Pancreas (tissue), 10 donors: ENCODE measurements around the gene HLA-B. TPM values are rescaled to one million over a fixed set of nuclear protein-coding genes. Genes with fewer than 3 reads are reported as not detected.
"Not testable (repeated sequence)": the region's sequence is repeated elsewhere in the genome, so short reads cannot be mapped to it uniquely, and the experiment has no call there.

Experiments used
- ATAC-seq, 4 donors: fragments of 200-7000 bp; cut with Tn5 transposase; one replicate each; pipeline versions ENCODE4 v1.8.0 to v1.9.1; 2020; ENCODE audit warnings: mild to moderate bottlenecking in 4 of 4, moderate library complexity in 4 of 4
- DNase-seq, 6 donors: peaks; one replicate each; pipeline ENCODE4 v3.0.0-alpha.2; 2020
- FAIRE-seq: peaks from 2 replicates; lab custom pipeline; 2012; peaks lifted over from hg19 to GRCh38; lab: Jason Lieb, UNC
- H3K27ac ChIP-seq, 4 donors: fragments of 200-600 bp; sonication (generic); 1 replicate in 3 of 4; 2 replicates in 1 of 4; pipeline versions ENCODE4 v1.5.0 to v1.8.0; 2020
- H3K27me3 ChIP-seq, 4 donors: fragments of 200-600 bp; one replicate each; pipeline ENCODE4 v1.8.0; 2021
- H3K36me3 ChIP-seq, 3 donors: fragments of 200-600 bp; sonication (generic) in 1 of 3; one replicate each; pipeline versions ENCODE4 v1.5.0 to v1.8.0; 2020 to 2021
- H3K4me1 ChIP-seq, 3 donors: fragments of 200-600 bp; one replicate each; pipeline ENCODE4 v1.8.0; 2021
- H3K4me3 ChIP-seq, 4 donors: fragments of 200-600 bp; sonication (generic) in 2 of 4; one replicate each; pipeline versions ENCODE4 v1.5.0 to v1.8.0; 2020 to 2021
- H3K9me3 ChIP-seq, 4 donors: fragments of 200-600 bp; one replicate each; pipeline ENCODE4 v1.8.0; 2021
- CTCF ChIP-seq, 4 donors: fragments of 200-600 bp; sonication (generic) in 3 of 4; IDR thresholded peaks; one replicate each; pipeline versions ENCODE4 v1.5.0 to v1.8.0; 2021; ENCODE audit warnings: antibody characterized with exemption in 4 of 4
- WGBS, 2 donors: extraction: QIAGEN DNeasy Blood & Tissue Kit; methylation state at CpG; one replicate each; pipeline ENCODE4 v1.1.7; 2013; 5-methylcytosine and 5-hydroxymethylcytosine counted together
- intact Hi-C, 3 donors: fragments of 100-400 bp; cut with DNase I; formaldehyde crosslinking; loops; one replicate each; pipeline versions ENCODE4 v1.11.1 to v1.14.2; 2022
- polyA plus RNA-seq, 2 donors: library from polyadenylated mRNA; stranded (reverse); fragments of 200-250 nt; gene quantifications; one replicate each; pipeline ENCODE4 v1.2.3, GENCODE V29; 2013
- total RNA-seq, 6 donors: library from RNA; stranded (reverse); fragmentation: NEBNext Ultra II Directional in 4 of 6; extraction: Animal tissue kit (Norgen Biotek cat#: 25700) in 4 of 6; gene quantifications; one replicate each; pipeline versions ENCODE4 v1.2.1 to v1.2.4, GENCODE V29; 2021 to 2023
- donor health status: healthy with polysubstance abuse.
- donor health status: DM: no; HTN: no; CAD: no; lungs with moderate emphysema.
- donor health status: DM: no; HTN: no; CAD: no.
- donor health status: control.
- donor health status: control.
- donor health status: Bipolar disorder and iron deficiency.
- donor health status: DM: yes; HTN: yes; CAD: no.
- donor health status: DM: no; HTN: no; CAD: no.
- donor health status: DM: no; HTN: no; CAD: no.
- donor health status: DM: yes; HTN: yes; CAD: no.

HLA-B gene
- 1,000 to 10,000 TPM in 1 of 6 donors, 100 to 1,000 TPM in 5; 141 to 1,089 (median 229) TPM for total RNA-seq
- polyA plus RNA-seq, result 100 to 1,000 TPM; 269 to 373 TPM

- intact Hi-C loops, result loop anchor here in 1 of 3 donors (10.0 kb wide), 1 partner anchor 72 kb away; no protein-coding TSS in a partner anchor
- H3K27me3 ChIP-seq, result no peaks in the 10 kb centered on the region
- H3K9me3 ChIP-seq, result no peaks in the 10 kb centered on the region
- TF ChIP-seq CTCF (IDR thresholded peaks at IDR 0.05), result no peak
- H3K36me3 ChIP-seq, result no peaks in the 10 kb centered on the region
- peak within 1 kb of the TSS; percentile 5 to 51 (median 49) for H3K4me3 ChIP-seq
- peaks cover 0 to 6% (median 0%) of the 10 kb centered on the region in 3 donors for H3K4me1 ChIP-seq
- FAIRE-seq (no peak), DNase-seq (peak; percentile 44 to 87 (median 76)), ATAC-seq (peak; percentile 92 to 97 (median 95))
- H3K27ac ChIP-seq, result peak within 1 kb of the TSS; percentile 56 to 82 (median 64)
- WGBS, 2 donors, result 0% methylated on average over 21 to 39 of the region's 39 CpGs
These were observed at the start of gene HLA-B for GRCh38 chr6:31356946-31357466. Gene HLA-B, minus strand, starts transcription at chr6:31357179. Its CDS starts 21 bp downstream, at chr6:31357158.

GRCh38 chr6:31405996-31406395, 49.0 kb upstream of the HLA-B start:
- ATAC-seq (no peak), DNase-seq (no peak), FAIRE-seq (no peak)
- intact Hi-C loops, result no loop called here
- Histone ChIP-seq H3K36me3 (no peaks in the 10 kb centered on the region), H3K4me3 (no peak overlapping the region), H3K9me3 (no peaks in the 10 kb centered on the region), H3K27me3 (no peaks in the 10 kb centered on the region), H3K27ac (no peak overlapping the region), H3K4me1 (peaks cover 7 to 16% (median 7%) of the 10 kb centered on the region in 3 donors)
- 62 to 70% methylated on average over 5 of the region's 5 CpGs for WGBS, 2 donors
- TF ChIP-seq CTCF (IDR thresholded peaks at IDR 0.05), result no peak

GRCh38 chr6:31404061-31404364, 47.0 kb upstream of the HLA-B start:
- 9% methylated on average over 13 of the region's 13 CpGs for WGBS, 2 donors
- FAIRE-seq, H3K36me3 ChIP-seq, H3K27me3 ChIP-seq, ATAC-seq, H3K9me3 ChIP-seq: not testable (repeated sequence)
- peak overlapping the region in 2 of 4 donors; percentile 51 to 97 for H3K27ac ChIP-seq
- H3K4me1 ChIP-seq, result peaks cover 7 to 16% (median 7%) of the 10 kb centered on the region in 3 donors
- DNase-seq, result peak in 2 of 6 donors; percentile 61 to 76
- peak overlapping the region; percentile 26 to 70 (median 52) for H3K4me3 ChIP-seq
- intact Hi-C loops, result loop anchor here in 1 of 3 donors (5.0 kb wide), 1 partner anchor 33 kb away; no protein-coding TSS in a partner anchor

- H3K9me3 ChIP-seq, result no peaks in the 10 kb centered on the region
- intact Hi-C loops, result loop anchor here in 1 of 3 donors (5.0 kb wide), 1 partner anchor 34 kb away; no protein-coding TSS in a partner anchor
- DNase-seq, result peak; percentile 84 to 93 (median 91)
- 0 to 1% methylated on average over 56 to 58 of the region's 58 CpGs for WGBS, 2 donors
- H3K4me3 ChIP-seq, result peak within 1 kb of the TSS; percentile 26 to 70 (median 52)
- H3K27ac ChIP-seq, result peak within 1 kb of the TSS; percentile 51 to 99 (median 74)
- TF ChIP-seq CTCF (IDR thresholded peaks at IDR 0.05), result no peak
- peaks cover 7 to 16% (median 7%) of the 10 kb centered on the region in 3 donors for H3K4me1 ChIP-seq
- ATAC-seq, result peak; percentile 75 to 83 (median 82)
- H3K27me3 ChIP-seq, result no peaks in the 10 kb centered on the region
- FAIRE-seq, result no peak
- H3K36me3 ChIP-seq, result no peaks in the 10 kb centered on the region
These were observed 46.5 kb upstream of the HLA-B start, which contains the start of gene MICA for GRCh38 chr6:31403283-31404060. Gene MICA, plus strand, starts transcription at chr6:31403595. Its CDS starts 38 bp downstream, at chr6:31403633.
